Stimulated activated CD8-positive, alpha-beta memory T cell treated with anti-CD3 and anti-CD28 coated beads, Interleukin-15, amount 100 ng/mL, for 48 hours (primary cell): Measurements from ENCODE around the gene WAPL.
A peak's percentile ranks its signal among the peaks of the same experiment; 100 is the strongest.

ENCODE experiments used
- DNase-seq, 2 donors: peaks; one replicate each; pipeline ENCODE4 v3.0.0-alpha.2; 2020; ENCODE audit warnings: low read depth in 2 of 2

Gene WAPL

GRCh38 chr10:86523348-86523747, 1.8 kb upstream of the WAPL start:
- DNase-seq = no peak

DNA sequence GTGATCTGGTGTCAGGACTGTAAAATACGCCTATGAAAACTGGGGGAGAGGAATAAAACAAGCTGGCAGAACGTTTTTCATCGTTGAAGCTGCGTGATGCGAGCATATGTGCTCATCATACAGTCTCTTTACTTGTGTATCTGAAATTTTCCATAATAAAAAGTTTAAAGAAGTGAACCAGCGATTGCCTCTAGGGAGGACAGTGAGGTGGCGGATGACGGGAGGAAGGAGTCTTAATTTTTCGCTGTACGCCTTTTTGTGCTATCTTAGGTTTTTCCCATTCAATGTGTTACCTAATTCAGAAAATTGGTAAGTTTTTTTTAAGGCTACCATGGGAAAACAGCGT, 891 bp upstream of the WAPL start:
- DNase-seq = no peak

DNA sequence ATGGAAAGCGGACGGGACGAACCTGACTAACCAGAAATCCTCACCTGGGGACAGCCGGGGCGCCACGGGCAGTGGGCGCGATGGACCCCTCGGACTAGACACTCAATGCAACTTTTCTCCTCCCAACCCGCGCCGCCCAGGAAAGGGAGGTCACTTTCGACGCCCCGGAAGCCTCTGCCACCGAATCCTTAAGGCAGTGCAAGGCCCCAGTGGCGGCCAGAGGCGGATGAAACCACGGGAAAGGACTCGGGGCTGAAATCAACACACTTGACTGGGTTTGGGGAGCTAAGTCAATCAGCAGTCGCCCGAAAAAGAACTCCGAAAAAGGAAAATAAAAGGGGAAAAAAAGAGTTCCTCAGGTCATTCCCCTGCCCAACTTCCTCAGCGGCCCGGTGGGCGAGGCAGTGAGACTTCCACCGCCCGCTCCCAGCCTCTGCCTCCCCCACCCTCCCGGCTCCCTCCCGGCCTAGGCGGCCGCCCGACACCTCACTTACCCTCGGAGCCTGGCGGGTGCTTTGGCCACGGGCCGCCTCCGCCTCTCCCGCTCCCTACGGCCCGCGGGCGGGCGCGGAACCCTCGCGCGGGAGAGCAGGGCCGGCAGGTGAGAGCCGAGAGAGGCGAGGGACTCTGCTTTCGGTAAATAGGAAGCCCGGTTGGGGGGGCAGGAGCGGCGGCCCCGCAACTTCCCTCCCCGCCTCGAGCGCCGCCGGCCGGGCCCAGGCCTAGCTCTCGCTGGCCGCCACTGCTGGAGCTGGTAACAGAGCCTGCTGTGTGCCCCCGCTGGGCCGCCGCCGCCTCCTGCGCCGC, 518 bp downstream of the WAPL start:
- peak; percentile 19 to 32 for DNase-seq

GRCh38 chr10:86518781-86519180, 2.8 kb downstream of the WAPL start:
- no peak for DNase-seq

DNA sequence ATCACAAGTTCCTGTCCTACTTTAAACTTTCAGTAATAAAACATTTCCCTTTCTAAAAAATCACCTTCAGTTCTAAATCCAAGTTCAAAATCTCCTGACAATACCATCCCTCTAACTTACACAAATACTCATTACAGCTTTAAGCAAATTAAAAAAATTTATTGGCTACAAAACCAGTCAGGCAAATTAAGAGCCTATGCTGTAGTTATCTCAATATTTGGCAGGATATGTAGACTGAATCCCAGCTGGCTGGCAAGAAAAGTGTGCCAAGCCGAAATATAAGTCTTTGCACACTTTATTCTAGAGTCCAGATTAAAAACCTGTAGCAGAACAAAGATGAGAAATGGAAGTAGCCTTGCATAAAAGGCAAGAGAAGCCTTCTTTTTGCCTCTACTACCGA, 9.5 kb downstream of the WAPL start:
- no peak for DNase-seq

DNA sequence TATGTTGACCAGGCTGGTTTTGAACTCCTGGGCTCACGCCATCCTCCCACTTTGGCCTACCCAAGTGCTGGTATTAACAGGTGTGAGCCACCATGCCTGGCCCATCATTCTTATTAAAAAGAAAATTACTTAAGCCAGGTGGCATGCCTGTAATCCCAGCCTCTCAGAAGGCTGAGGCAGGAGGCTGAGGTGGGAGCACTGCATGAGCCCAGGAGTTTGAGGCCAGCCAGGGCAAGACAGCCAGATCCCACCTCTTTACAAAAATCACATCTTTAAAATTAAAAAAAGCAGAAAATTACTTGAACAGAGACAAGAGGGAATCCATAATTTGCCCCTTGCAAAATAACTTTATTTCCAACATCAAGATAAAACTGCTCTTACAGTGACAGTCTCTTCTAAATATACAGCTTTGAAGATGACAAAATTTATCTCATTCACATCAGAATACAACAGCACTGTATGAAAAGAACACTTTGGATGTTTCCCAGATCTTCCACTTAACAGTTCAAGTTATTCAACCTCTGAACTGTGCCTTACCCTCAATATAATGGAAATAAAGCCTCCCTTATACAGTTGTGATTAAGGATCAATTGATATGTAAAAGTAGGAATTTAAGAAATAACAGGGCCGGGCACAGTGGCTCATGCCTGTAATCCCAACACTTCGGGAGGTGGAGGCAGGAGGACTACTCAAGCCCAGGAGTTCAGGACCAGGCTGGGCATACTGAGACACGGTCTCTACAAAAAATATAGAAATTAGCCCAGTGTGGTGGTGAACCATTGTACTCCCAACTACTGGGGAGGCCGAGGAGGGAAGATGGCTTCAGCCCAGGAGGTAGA, 10.3 kb downstream of the WAPL start:
- DNase-seq = no peak

DNA sequence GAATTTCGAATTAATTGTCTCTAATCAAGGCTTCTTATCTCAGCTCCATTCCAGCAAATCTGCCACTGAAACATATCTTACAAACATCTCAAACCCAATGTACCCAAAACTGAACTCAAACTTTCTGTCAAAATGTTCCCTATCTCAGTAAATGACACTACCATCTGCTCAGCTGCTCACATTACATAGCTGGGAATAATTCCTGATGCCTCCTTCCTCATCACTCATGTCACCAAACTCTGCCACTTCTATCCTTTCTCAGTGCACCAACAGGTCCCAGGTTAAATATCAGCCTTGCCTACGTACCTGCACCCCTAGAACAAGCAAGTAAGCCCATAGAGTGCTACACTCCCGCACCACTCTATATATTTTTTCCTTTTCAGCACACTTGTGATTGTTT, 12.4 kb downstream of the WAPL start:
- no peak for DNase-seq

- no peak for DNase-seq
These were observed 13.4 kb downstream of the WAPL start for GRCh38 chr10:86508217-86508616.

- no peak for DNase-seq
These were observed 15.1 kb downstream of the WAPL start for GRCh38 chr10:86506499-86506898.

DNA sequence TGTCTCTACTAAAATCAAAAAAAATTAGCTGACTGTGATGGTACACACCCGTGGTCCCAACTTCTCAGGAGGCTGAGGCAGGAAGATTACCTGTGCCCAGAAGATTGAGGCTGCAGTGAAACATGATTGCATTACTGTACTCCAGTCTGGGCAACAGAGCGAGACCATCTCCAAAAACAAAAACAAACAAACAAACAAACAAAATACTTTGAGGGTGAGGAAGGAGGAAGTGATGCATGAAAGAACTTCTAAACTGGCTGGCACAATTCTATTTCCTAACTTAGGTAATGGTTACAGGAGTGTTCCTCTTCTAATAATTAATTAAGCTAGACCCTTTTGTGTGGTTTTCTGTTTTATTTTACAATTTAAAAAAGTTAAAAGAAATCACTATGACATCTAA, 15.5 kb downstream of the WAPL start:
- no peak for DNase-seq

DNA sequence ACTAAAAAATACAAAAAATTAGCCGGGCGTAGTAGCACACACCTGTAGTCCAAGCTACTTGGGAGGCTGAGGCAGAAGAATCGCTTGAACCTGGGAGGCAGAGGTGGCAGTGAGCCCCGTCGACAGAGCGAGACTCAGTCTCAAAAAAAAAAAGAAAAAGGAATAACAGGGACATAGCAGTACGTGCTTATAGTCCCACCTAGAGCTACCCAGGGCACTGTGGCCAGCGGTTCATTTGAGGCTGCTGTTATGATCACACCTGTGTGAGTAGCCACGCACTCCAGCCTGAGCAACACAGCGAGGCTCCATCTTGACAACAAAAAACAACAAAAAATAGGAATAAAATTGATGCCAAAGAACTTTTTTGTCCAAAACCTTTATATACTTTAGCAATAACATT, 17.1 kb downstream of the WAPL start:
- DNase-seq = no peak

GRCh38 chr10:86500846-86501245, 20.7 kb downstream of the WAPL start:
- no peak for DNase-seq

DNA sequence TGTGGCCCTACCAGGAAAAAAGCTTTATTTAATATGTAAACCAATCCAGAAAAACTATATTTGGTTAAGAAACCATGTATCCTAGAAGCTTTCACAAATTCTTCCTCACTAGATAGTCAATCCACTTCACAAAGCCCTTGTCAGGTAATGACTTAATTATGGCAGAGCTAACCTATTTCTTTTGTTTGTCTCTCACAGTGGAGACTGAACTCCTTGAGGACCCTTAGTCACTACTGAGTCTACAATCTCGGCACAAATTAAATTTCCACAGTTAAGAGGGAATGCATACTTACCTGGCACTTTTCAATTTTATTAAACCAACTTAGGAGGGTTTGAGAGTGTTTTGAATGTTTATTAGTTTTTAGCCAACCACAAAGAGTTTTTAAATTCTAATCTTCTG, 23.0 kb downstream of the WAPL start:
- no peak for DNase-seq

DNA sequence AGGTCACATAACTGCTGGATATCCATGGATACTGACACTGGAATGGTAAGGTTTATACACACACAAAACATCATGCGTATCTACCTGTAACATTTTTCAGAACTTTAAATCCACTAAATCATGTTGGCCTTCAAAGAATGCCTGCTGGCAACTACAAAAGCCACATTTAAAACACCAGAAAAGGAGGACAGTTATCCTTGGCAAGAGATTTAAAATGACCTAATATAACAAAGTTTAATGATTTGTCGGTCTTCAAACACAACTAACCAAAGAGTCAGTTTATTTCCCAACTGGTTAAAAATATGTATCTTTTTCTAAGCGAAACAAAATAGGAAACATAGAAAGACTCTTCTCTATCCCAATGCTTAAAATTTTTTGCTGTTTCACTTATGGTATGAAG, 24.0 kb downstream of the WAPL start:
- no peak for DNase-seq

DNA sequence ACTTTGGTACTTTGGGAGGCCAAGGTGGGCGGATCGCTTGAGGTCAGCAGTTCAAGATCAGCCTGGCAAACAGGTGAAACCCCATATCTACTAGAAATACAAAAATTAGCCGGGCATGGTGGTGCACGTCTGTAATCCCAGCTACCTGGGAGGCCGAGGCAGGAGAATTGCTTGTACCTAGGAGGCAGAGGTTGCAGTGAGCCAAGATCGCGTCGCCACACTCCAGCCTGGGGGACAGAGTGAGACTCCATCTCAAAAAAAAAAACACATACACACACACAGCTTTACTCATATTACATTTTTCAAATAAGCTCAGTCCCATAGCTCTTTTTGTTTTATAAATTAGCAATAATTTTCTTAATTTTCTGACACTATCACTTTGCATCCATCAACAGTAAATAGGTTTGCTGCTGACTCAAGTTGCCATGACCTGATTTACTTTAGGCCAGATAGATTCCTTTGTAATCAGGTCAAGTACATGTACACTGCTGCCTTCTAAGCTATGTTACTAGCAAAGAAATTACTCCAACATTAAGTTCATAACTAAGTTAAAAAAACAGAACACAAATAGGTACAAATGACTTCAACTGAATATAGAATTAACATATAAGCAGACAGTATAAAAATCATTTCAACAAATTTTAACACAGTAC, 31.5 kb downstream of the WAPL start:
- no peak for DNase-seq

GRCh38 chr10:86489071-86489810, 32.4 kb downstream of the WAPL start:
- no peak for DNase-seq

DNA sequence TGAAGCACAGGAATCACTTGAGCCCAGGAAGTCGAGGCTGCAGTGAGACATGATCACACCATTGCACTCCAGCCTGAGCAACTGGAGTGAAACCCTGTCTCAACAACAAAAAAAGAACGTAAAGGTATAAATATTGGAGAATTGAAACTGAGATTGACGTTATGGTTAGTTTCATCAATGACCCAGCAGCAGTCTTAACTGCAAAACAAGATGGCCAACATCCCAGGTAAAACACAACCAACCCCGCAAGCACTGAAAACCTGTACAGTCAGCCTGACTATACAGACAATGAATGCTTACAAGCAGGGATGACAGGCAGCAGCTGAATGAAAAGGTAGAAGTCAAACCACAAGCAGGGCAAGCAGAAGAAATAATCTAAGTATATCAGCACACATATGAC, 34.7 kb downstream of the WAPL start:
- DNase-seq = no peak

GRCh38 chr10:86483664-86484063, 37.9 kb downstream of the WAPL start:
- no peak for DNase-seq

GRCh38 chr10:86481761-86482160, 39.8 kb downstream of the WAPL start:
- DNase-seq = no peak

DNA sequence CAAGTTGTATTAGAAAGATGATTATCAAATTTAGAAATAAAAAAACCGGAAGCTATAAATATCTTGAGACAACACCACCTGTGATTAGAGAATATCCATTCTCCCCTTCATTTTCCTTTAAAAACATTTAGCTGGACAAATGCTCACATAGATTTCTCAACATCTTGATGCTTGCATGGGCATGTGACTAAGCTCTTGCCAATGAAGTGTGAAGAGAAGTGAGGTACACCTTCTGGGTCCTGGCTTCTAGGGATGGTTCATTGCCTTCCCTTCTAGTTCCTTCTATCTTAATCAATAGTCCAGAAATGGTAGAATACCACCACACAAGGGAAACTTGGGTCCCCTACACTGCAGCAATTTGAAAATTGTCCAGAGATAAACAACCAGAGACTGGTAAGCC, 41.0 kb downstream of the WAPL start:
- DNase-seq = no peak

DNA sequence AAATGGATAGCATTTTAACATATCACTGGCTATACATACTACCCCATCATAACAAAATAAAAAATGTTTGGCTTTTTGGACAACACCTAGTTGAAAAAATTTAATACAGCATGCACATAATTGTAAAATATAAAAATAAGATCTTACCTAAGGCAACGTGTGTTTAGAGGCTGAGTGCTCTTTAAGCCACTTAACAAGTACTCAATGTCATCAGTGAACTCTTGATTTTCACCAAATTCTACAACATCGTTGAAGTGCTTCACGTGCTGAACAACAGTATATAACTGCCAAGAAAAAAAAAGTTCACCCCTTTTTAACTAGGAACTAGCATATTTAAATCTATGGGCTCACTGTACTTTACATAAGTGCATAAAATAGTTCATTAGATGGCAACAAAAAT, 49.5 kb downstream of the WAPL start:
- DNase-seq = no peak
